Measurements from ENCODE around the gene ROBO1. TPM values are rescaled to one million over a fixed set of nuclear protein-coding genes. Genes with fewer than 3 reads are reported as not detected.

The ROBO1 gene
- total and polyA plus RNA-seq, 2 of the 13 experiments (the other 11 are each of a cell fraction or from before 2014, with no cell fraction given): 52.2 to 71.0 TPM

- intact Hi-C loops (cut with micrococcal nuclease; ENCODE audit: unreplicated experiment) (no loop called here), in situ Hi-C loops (cut with HindIII; ENCODE audit: extremely low pct_ligation_motif_present, low pct_unique_long_range_greater_than_20kb) (loop anchor here (25.0 kb wide), 1 partner anchor 1173 kb away; no protein-coding TSS in a partner anchor)
- Histone ChIP-seq H2AFZ (ENCODE audit: low read length) (no peak overlapping the region), H4K20me1 (ENCODE audit: insufficient read depth, low read length) (no peaks in the 10 kb centered on the region), H3K4me2 (ENCODE audit: low read depth, low read length) (no peak overlapping the region), H3K9me3 (ENCODE audit: low read length) (no peaks in the 10 kb centered on the region), H3K9ac (ENCODE audit: insufficient read depth, low read depth, low read length) (no peak overlapping the region), H3K4me3 (replicated peaks in 1 of 3; ENCODE audit: insufficient read depth in 1 of 3, low read depth in 2 of 3, low read length in 3 of 3) (no peak overlapping the region), H3K36me3 (replicated peaks in 1 of 2; ENCODE audit: control insufficient read depth in 1 of 2, insufficient read depth in 2 of 2, low read length in 2 of 2) (no peaks in the 10 kb centered on the region), H3K27ac (ENCODE audit: extremely low read length, insufficient read depth, low read length) (no peak overlapping the region), H3K79me2 (ENCODE audit: insufficient read depth, low read length) (no peaks in the 10 kb centered on the region), H3K4me1 (ENCODE audit: insufficient read depth, low read length) (no peaks in the 10 kb centered on the region), H3K27me3 (ENCODE audit: control insufficient read depth in 1 of 2, insufficient read depth in 2 of 2, low read length in 2 of 2) (no peaks in the 10 kb centered on the region)
- ChIA-PET POLR2A (no interaction called here), CTCF (ENCODE audit: low intra/inter-chr PET ratio, low total read pairs) (no interaction called here)
- no TSS peak for BruUV-seq (replicated peaks)
- TF ChIP-seq CEBPB (IDR thresholded peaks at IDR 0.05; ENCODE audit: borderline replicate concordance, low read depth, low read length): no peak
- no peak for TF ChIP-seq FOXJ3 (CRISPR knock-in tag; IDR thresholded peaks at IDR 0.05; ENCODE audit: borderline replicate concordance)
- TF ChIP-seq NFE2L2 (IDR thresholded peaks at IDR 0.05; ENCODE audit: low read length): no peak
- no peak for TF ChIP-seq ZNF513 (CRISPR knock-in tag; conservative IDR thresholded peaks at IDR 0.05)
- no peak for TF ChIP-seq ZNF737 (CRISPR knock-in tag; IDR thresholded peaks at IDR 0.05; ENCODE audit: borderline replicate concordance)
- TF ChIP-seq ZNF569 (CRISPR knock-in tag; IDR thresholded peaks at IDR 0.05; ENCODE audit: borderline replicate concordance): no peak
- TF ChIP-seq BCL6 (CRISPR knock-in tag; IDR thresholded peaks at IDR 0.05): no peak
- no peak for TF ChIP-seq SMARCC2 (IDR thresholded peaks at IDR 0.05)
- no peak for TF ChIP-seq ZNF275 (CRISPR knock-in tag; IDR thresholded peaks at IDR 0.05; ENCODE audit: borderline replicate concordance)
- no peak for TF ChIP-seq ZNF530 (CRISPR knock-in tag; IDR thresholded peaks at IDR 0.05; ENCODE audit: low read depth)
- TF ChIP-seq FOXO4 (CRISPR knock-in tag; conservative IDR thresholded peaks at IDR 0.05): no peak
- no peak for TF ChIP-seq ZMAT5 (CRISPR knock-in tag; IDR thresholded peaks at IDR 0.05; ENCODE audit: borderline replicate concordance, low read depth)
- TF ChIP-seq ONECUT2 (CRISPR knock-in tag; IDR thresholded peaks at IDR 0.05): no peak
- no peak for TF ChIP-seq RFX5 (IDR thresholded peaks at IDR 0.05; ENCODE audit: low read depth, low read length)
- TF ChIP-seq MXI1 (IDR thresholded peaks at IDR 0.05; ENCODE audit: borderline replicate concordance, low read depth, low read length): no peak
- no peak for TF ChIP-seq SRY (CRISPR knock-in tag; IDR thresholded peaks at IDR 0.05)
- TF ChIP-seq ZNF784 (CRISPR knock-in tag; IDR thresholded peaks at IDR 0.05; ENCODE audit: borderline replicate concordance): no peak
- ATAC-seq (no peak), DNase-seq (ENCODE audit: low spot score) (no peak), FAIRE-seq (no peak)
- 0% methylated on average over 3 of the region's 3 CpGs for WGBS (ENCODE audit: low lambda C conversion rate)
Observed at GRCh38 chr3:79514069-79514468, 253.7 kb downstream of the ROBO1 start.
